PC-9 (cell line): ENCODE data around the gene CPLX4. TPM values are rescaled to one million over a fixed set of nuclear protein-coding genes. Genes with fewer than 3 reads are reported as not detected.

ENCODE experiments used
- BruUV-seq: library from RNA; stranded (reverse); fragments of 400-500 nt; replicated peaks from 2 replicates; lab custom pipeline; 2021; lab: Mats Ljungman, UMichigan
- CTCF ChIA-PET: fragments of 300-600 bp; sonication (Branson Sonifier 250); formaldehyde crosslinking; loops from one replicate; lab custom pipeline; 2022; ENCODE audit warnings: antibody characterized with exemption; lab: Charles Lee
- POLR2A ChIA-PET: fragments of 300-600 bp; sonication (Branson Sonifier 250); formaldehyde crosslinking; loops from one replicate; lab custom pipeline; 2022; ENCODE audit warnings: antibody characterized with exemption; ENCODE audit not compliant: unreplicated experiment; lab: Charles Lee
- DNase-seq, 2 experiments: peaks; one replicate each; pipeline versions ENCODE4 v3.0.0 to v3.0.0-alpha.2; 2015 to 2022; ENCODE audit warnings: mixed read lengths in 1 of 2
- H2AFZ ChIP-seq: fragments of 200-600 bp; sonication (generic); 2 replicates; pipeline ENCODE4 v1.8.1; 2017; ENCODE audit warnings: antibody characterized with exemption
- H3F3A ChIP-seq: fragments of 200-600 bp; sonication (generic); 2 replicates; pipeline ENCODE4 v1.8.1; 2017; ENCODE audit warnings: antibody characterized with exemption, mild to moderate bottlenecking, low read depth; ENCODE audit not compliant: insufficient read depth
- H3K27ac ChIP-seq: fragments of 200-600 bp; sonication (generic); 2 replicates; pipeline ENCODE4 v1.6.1; 2016; ENCODE audit warnings: mixed run types
- H3K27me3 ChIP-seq: fragments of 200-600 bp; sonication (generic); 2 replicates; pipeline ENCODE4 v1.6.1; 2016; ENCODE audit warnings: low read depth, mixed run types; ENCODE audit not compliant: insufficient read depth
- H3K36me3 ChIP-seq: fragments of 200-600 bp; sonication (generic); 2 replicates; pipeline ENCODE4 v1.6.1; 2016; ENCODE audit warnings: low read depth, mixed run types
- H3K4me1 ChIP-seq: fragments of 200-600 bp; sonication (generic); replicated peaks from 2 replicates; pipeline ENCODE4 v1.6.1; 2016; ENCODE audit warnings: mixed run types; ENCODE audit not compliant: insufficient read depth
- H3K4me2 ChIP-seq: fragments of 200-600 bp; sonication (generic); 2 replicates; pipeline ENCODE4 v1.6.1; 2017; ENCODE audit warnings: mixed run types
- H3K4me3 ChIP-seq: fragments of 200-600 bp; sonication (generic); 2 replicates; pipeline ENCODE4 v1.6.1; 2016; ENCODE audit warnings: mixed run types
- H3K79me2 ChIP-seq: fragments of 200-600 bp; sonication (generic); 2 replicates; pipeline ENCODE4 v1.6.1; 2017; ENCODE audit warnings: low read depth, mixed run types
- H3K9me2 ChIP-seq: fragments of 200-600 bp; sonication (generic); 2 replicates; pipeline ENCODE4 v1.8.1; 2017; ENCODE audit warnings: mild to moderate bottlenecking; ENCODE audit not compliant: insufficient read depth
- H3K9me3 ChIP-seq: fragments of 200-600 bp; sonication (generic); 2 replicates; pipeline ENCODE4 v1.8.1; 2016; ENCODE audit warnings: low read depth; ENCODE audit not compliant: insufficient read depth
- H4K20me1 ChIP-seq: fragments of 200-600 bp; sonication (generic); 2 replicates; pipeline ENCODE4 v1.8.1; 2017; ENCODE audit not compliant: insufficient read depth
- EZH2 ChIP-seq: fragments of 200-600 bp; sonication (generic); IDR thresholded peaks from 2 replicates; pipeline ENCODE4 v1.8.0; 2017; ENCODE audit warnings: antibody characterized with exemption, low read depth
- intact Hi-C: fragments of 100-400 bp; cut with micrococcal nuclease; formaldehyde crosslinking; loops from one replicate; pipeline ENCODE4 v1.10.0; 2022; ENCODE audit not compliant: unreplicated experiment
- total RNA-seq: library from RNA; stranded (reverse); gene quantifications from 2 replicates; pipeline ENCODE4 v1.2.3, GENCODE V29; 2021
- TF ChIP-seq, protein P1 (sequence below): fragments of 200-600 bp; sonication (generic); conservative IDR thresholded peaks from 2 replicates; pipeline ENCODE4 v1.6.1; 2017; ENCODE audit warnings: mixed run types, antibody characterized with exemption, mild to moderate bottlenecking, moderate library complexity

Gene CPLX4
- total RNA-seq, 1 experiment from 2014 or later, result not detected

GRCh38 chr18:59303656-59304195 is 14.7 kb downstream of the CPLX4 start:
- Histone ChIP-seq H4K20me1 (no peaks in the 10 kb centered on the region), H3K4me3 (no peak overlapping the region), H3K4me1 (peaks cover 34% of the 10 kb centered on the region), H3K9me2 (no peaks in the 10 kb centered on the region), H3K27me3 (no peaks in the 10 kb centered on the region), H3K36me3 (no peaks in the 10 kb centered on the region), H3K79me2 (no peaks in the 10 kb centered on the region), H2AFZ (no peak overlapping the region), H3K4me2 (no peak overlapping the region), H3K27ac (no peak overlapping the region), H3K9me3 (no peaks in the 10 kb centered on the region), H3F3A (no peaks in the 10 kb centered on the region)
- DNase-seq, result no peak
- POLR2A ChIA-PET, result no interaction called here
- BruUV-seq, result no TSS peak
- CTCF ChIA-PET, result no interaction called here
- intact Hi-C loops, result loop anchor here (5.0 kb wide), 1 partner anchor 79 kb away; no protein-coding TSS in a partner anchor
- TF ChIP-seq, protein P1, sequence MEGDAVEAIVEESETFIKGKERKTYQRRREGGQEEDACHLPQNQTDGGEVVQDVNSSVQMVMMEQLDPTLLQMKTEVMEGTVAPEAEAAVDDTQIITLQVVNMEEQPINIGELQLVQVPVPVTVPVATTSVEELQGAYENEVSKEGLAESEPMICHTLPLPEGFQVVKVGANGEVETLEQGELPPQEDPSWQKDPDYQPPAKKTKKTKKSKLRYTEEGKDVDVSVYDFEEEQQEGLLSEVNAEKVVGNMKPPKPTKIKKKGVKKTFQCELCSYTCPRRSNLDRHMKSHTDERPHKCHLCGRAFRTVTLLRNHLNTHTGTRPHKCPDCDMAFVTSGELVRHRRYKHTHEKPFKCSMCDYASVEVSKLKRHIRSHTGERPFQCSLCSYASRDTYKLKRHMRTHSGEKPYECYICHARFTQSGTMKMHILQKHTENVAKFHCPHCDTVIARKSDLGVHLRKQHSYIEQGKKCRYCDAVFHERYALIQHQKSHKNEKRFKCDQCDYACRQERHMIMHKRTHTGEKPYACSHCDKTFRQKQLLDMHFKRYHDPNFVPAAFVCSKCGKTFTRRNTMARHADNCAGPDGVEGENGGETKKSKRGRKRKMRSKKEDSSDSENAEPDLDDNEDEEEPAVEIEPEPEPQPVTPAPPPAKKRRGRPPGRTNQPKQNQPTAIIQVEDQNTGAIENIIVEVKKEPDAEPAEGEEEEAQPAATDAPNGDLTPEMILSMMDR, result no peak
- TF ChIP-seq EZH2, result no peak

GRCh38 chr18:59303006-59303405 is 15.4 kb downstream of the CPLX4 start:
- peaks cover 34% of the 10 kb centered on the region for H3K4me1 ChIP-seq
- H3K79me2 ChIP-seq, result no peaks in the 10 kb centered on the region
- no peaks in the 10 kb centered on the region for H3K36me3 ChIP-seq
- BruUV-seq, result no TSS peak
- H3K9me2 ChIP-seq, result no peaks in the 10 kb centered on the region
- no peaks in the 10 kb centered on the region for H4K20me1 ChIP-seq
- H3K4me3 ChIP-seq, result no peak overlapping the region
- TF ChIP-seq, protein P1, result no peak
- TF ChIP-seq EZH2, result no peak
- H3K27ac ChIP-seq, result no peak overlapping the region
- no peaks in the 10 kb centered on the region for H3F3A ChIP-seq
- H3K9me3 ChIP-seq, result no peaks in the 10 kb centered on the region
- CTCF ChIA-PET, result no interaction called here
- no peaks in the 10 kb centered on the region for H3K27me3 ChIP-seq
- no peak overlapping the region for H2AFZ ChIP-seq
- intact Hi-C loops, result loop anchor here (5.0 kb wide), 1 partner anchor 79 kb away; no protein-coding TSS in a partner anchor
- no peak for DNase-seq
- POLR2A ChIA-PET, result no interaction called here
- no peak overlapping the region for H3K4me2 ChIP-seq

GRCh38 chr18:59301929-59302328 is 16.5 kb downstream of the CPLX4 start:
- Histone ChIP-seq H3K4me2 (peak overlapping the region; percentile 23; the same call in 1 of the 2 replicates), H3K79me2 (no peaks in the 10 kb centered on the region), H2AFZ (0 out of 2 replicates have a peak overlapping the region, but pooled peaks have one; percentile 14), H3K4me1 (peaks cover 34% of the 10 kb centered on the region), H3K36me3 (no peaks in the 10 kb centered on the region), H3F3A (no peaks in the 10 kb centered on the region), H3K9me3 (no peaks in the 10 kb centered on the region), H3K27ac (no peak overlapping the region), H3K27me3 (no peaks in the 10 kb centered on the region), H3K9me2 (no peaks in the 10 kb centered on the region), H4K20me1 (no peaks in the 10 kb centered on the region), H3K4me3 (no peak overlapping the region)
- no peak for DNase-seq
- ChIA-PET CTCF (interaction anchor here (0.5 kb wide), 1 partner anchor 1052 kb away, joined by 3 read pairs; no protein-coding TSS in a partner anchor), POLR2A (interaction anchor here (0.5 kb wide), 1 partner anchor 571 kb away, joined by 3 read pairs; no protein-coding TSS in a partner anchor)
- TF ChIP-seq, protein P1, result no peak
- TF ChIP-seq EZH2, result no peak
- BruUV-seq, result no TSS peak
- intact Hi-C loops, result loop anchor here (5.0 kb wide), 1 partner anchor 80 kb away; no protein-coding TSS in a partner anchor
